Osteoblast (primary cell): ENCODE measurements around the gene CARTPT. TPM values are rescaled to one million over a fixed set of nuclear protein-coding genes. Genes with fewer than 3 reads are reported as not detected.

Source experiments
- DNase-seq: peaks from one replicate; pipeline ENCODE4 v3.0.0; 2011; ENCODE audit warnings: low spot score, mixed read lengths; ENCODE audit not compliant: insufficient read length; ENCODE audit errors: missing footprints
- H2AFZ ChIP-seq: 2 replicates; pipeline ENCODE4 v1.6.0; 2011; ENCODE audit warnings: mild to moderate bottlenecking, low read length
- H3K27ac ChIP-seq: 2 replicates; pipeline ENCODE4 v1.5.1; 2011; ENCODE audit warnings: mild to moderate bottlenecking, low read depth, low read length, moderate library complexity
- H3K27me3 ChIP-seq: 2 replicates; pipeline ENCODE4 v1.6.0; 2012; ENCODE audit warnings: mild to moderate bottlenecking, control low read depth, inconsistent platforms, low read length, moderate library complexity; ENCODE audit not compliant: insufficient read depth
- H3K36me3 ChIP-seq: 2 replicates; pipeline ENCODE4 v1.5.1; 2011; ENCODE audit warnings: mild to moderate bottlenecking, low read length, control low read depth, moderate library complexity; ENCODE audit not compliant: insufficient read depth
- H3K4me1 ChIP-seq: 2 replicates; pipeline ENCODE4 v1.5.1; 2011; ENCODE audit warnings: mild to moderate bottlenecking, low read length, control low read depth, moderate library complexity; ENCODE audit not compliant: insufficient read depth
- H3K4me2 ChIP-seq: 2 replicates; pipeline ENCODE4 v1.6.0; 2011; ENCODE audit warnings: mild to moderate bottlenecking, low read length; ENCODE audit not compliant: insufficient read depth
- H3K4me3 ChIP-seq: fragments of 200-600 bp; sonication (generic); 3 replicates; pipeline ENCODE4 v1.5.1; 2012; ENCODE audit warnings: mild to moderate bottlenecking, low read length, inconsistent platforms; ENCODE audit not compliant: insufficient read depth
- H3K79me2 ChIP-seq: 2 replicates; pipeline ENCODE4 v1.6.0; 2012; ENCODE audit warnings: mild to moderate bottlenecking, low read length, control low read depth, inconsistent platforms; ENCODE audit not compliant: insufficient read depth
- H3K9me3 ChIP-seq: 2 replicates; pipeline ENCODE4 v1.5.1; 2011; ENCODE audit warnings: low read depth, low read length, control low read depth
- H4K20me1 ChIP-seq: 2 replicates; pipeline ENCODE4 v1.6.0; 2012; ENCODE audit warnings: mild to moderate bottlenecking, low read length, control low read depth; ENCODE audit not compliant: insufficient read depth
- total RNA-seq: library from RNA; depleted of rRNA; stranded (reverse); fragments of >200 nt; gene quantifications from 2 replicates; pipeline ENCODE4 v1.2.3, GENCODE V29; 2012
- TF ChIP-seq, protein P1 (sequence below): IDR thresholded peaks from 2 replicates; pipeline ENCODE4 v1.5.1; 2011; ENCODE audit warnings: mild to moderate bottlenecking, low read depth, low read length, moderate library complexity; ENCODE audit errors: extremely low read depth

Gene CARTPT
- total RNA-seq, 1 donor, result not detected

DNA sequence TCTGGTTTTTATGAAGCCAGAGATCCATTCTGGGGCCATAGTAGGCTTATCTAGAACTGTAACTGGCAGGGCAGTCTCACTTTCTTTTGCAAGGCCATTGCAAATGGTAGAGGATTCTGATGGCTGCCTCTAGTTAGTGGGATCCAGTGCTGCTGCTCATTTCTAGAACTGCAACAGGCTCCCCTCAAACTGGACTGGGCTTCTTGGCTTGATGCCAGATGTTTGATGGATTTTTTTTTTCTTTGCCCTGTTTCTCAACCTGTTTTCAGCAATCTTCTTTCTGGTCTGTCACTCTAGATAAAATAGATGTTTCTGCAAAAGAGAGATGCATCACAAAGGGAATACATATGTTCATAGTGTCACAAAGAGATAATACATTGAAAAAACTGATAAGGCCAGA, 11.9 kb downstream of the CARTPT start:
- Histone ChIP-seq H4K20me1 (no peaks in the 10 kb centered on the region), H3K36me3 (no peaks in the 10 kb centered on the region), H3K4me3 (no peak overlapping the region), H3K79me2 (no peaks in the 10 kb centered on the region), H3K9me3 (no peaks in the 10 kb centered on the region), H3K4me2 (no peak overlapping the region), H2AFZ (no peak overlapping the region), H3K4me1 (no peaks in the 10 kb centered on the region), H3K27me3 (peaks cover 23% of the 10 kb centered on the region), H3K27ac (no peak overlapping the region)
- no peak for DNase-seq
- TF ChIP-seq, protein P1, sequence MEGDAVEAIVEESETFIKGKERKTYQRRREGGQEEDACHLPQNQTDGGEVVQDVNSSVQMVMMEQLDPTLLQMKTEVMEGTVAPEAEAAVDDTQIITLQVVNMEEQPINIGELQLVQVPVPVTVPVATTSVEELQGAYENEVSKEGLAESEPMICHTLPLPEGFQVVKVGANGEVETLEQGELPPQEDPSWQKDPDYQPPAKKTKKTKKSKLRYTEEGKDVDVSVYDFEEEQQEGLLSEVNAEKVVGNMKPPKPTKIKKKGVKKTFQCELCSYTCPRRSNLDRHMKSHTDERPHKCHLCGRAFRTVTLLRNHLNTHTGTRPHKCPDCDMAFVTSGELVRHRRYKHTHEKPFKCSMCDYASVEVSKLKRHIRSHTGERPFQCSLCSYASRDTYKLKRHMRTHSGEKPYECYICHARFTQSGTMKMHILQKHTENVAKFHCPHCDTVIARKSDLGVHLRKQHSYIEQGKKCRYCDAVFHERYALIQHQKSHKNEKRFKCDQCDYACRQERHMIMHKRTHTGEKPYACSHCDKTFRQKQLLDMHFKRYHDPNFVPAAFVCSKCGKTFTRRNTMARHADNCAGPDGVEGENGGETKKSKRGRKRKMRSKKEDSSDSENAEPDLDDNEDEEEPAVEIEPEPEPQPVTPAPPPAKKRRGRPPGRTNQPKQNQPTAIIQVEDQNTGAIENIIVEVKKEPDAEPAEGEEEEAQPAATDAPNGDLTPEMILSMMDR, result no peak

DNA sequence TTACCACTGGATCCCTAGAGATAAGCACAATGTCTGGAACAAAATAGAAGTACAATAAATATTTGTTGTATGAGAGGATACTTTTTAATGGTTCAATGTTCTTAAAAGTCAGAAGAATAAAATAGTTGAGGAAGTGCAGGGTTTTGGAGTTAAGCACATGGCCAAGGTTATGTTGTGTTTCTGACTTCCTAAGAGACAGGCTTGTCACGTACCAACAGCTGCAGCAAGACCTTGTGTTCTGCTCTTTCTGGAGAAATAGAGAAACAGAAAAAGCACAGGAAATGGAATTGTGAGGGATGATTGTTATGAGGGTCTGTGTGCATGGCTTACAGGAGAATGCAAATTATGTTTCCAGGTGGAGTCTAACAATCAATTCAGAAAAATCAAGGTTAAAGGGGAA, 12.9 kb downstream of the CARTPT start:
- H3K27ac ChIP-seq, result no peak overlapping the region
- H3K4me3 ChIP-seq, result no peak overlapping the region
- no peak for DNase-seq
- TF ChIP-seq, protein P1, result no peak
- H3K9me3 ChIP-seq, result no peaks in the 10 kb centered on the region
- H3K4me2 ChIP-seq, result no peak overlapping the region
- no peaks in the 10 kb centered on the region for H3K4me1 ChIP-seq
- peaks cover 17% of the 10 kb centered on the region for H3K27me3 ChIP-seq
- no peak overlapping the region for H2AFZ ChIP-seq
- no peaks in the 10 kb centered on the region for H4K20me1 ChIP-seq
- H3K79me2 ChIP-seq, result no peaks in the 10 kb centered on the region
- no peaks in the 10 kb centered on the region for H3K36me3 ChIP-seq

DNA sequence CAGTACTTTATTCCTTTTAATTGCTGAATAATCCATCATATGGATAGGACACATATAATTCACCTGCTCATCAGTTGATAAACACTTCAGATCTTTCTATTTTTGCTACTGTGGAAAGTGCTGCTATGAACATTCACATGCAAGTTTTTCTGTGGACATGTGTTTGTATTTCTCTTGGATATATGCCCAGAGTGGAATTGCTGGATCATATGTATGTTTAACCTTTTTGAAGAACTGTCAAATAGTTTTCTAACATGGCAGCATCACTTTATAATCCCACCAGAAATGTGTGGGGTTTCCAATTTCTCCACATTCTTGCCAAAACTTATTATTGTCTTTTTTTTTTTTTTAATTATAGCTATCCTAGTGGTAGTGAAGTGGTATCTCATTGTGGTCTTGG, 15.1 kb downstream of the CARTPT start:
- Histone ChIP-seq H3K27ac (no peak overlapping the region), H2AFZ (no peak overlapping the region), H3K36me3 (no peaks in the 10 kb centered on the region), H4K20me1 (no peaks in the 10 kb centered on the region), H3K27me3 (peaks cover 10% of the 10 kb centered on the region), H3K4me2 (no peak overlapping the region), H3K4me3 (no peak overlapping the region), H3K9me3 (no peaks in the 10 kb centered on the region), H3K4me1 (no peaks in the 10 kb centered on the region), H3K79me2 (no peaks in the 10 kb centered on the region)
- TF ChIP-seq, protein P1, result no peak
- no peak for DNase-seq

DNA sequence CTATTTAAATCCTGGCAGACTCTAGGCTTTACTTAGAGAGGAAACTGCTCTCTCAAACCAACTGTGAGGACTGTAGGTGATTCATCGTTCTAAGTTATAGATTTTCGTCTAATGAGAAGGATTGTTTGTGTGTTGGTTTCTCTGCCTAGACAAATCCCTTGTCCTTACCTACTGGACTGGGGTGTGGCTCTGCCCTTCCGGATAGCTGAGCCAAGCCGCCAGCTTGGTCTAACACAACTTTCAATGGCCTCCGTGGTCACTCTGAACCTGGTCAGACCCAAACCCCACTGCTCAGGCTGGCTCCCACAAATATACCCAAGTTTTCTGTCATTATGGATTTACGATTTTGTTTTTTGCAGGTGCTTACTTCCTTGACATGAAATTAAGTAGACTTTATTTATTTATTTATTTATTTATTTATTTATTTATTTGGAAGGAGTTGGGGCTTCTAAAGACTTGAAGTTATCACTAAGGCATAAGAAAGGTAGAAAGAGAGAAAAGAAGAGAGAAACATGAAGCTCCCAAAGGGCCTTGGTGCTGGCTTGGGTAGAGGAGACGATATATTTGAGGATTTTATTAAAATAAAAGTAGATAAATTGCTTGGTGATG, 19.0 kb downstream of the CARTPT start:
- Histone ChIP-seq H3K4me3 (no peak overlapping the region), H3K9me3 (no peaks in the 10 kb centered on the region), H3K27ac (no peak overlapping the region), H2AFZ (no peak overlapping the region), H3K4me1 (no peaks in the 10 kb centered on the region), H3K4me2 (no peak overlapping the region), H3K79me2 (no peaks in the 10 kb centered on the region), H3K27me3 (peaks cover 2% of the 10 kb centered on the region), H4K20me1 (no peaks in the 10 kb centered on the region), H3K36me3 (no peaks in the 10 kb centered on the region)
- TF ChIP-seq, protein P1, result no peak
- DNase-seq, result no peak
